GM23248 (cell line): ENCODE results near the gene PA2G4.

Experiments used
- EZH2 ChIP-seq: fragments of 200-600 bp; sonication (generic); IDR thresholded peaks from 2 replicates; pipeline ENCODE4 v1.6.1; 2018; ENCODE audit warnings: antibody characterized with exemption, mild to moderate bottlenecking; ENCODE audit not compliant: insufficient read depth, poor library complexity, severe bottlenecking
- EZH2phosphoT487 ChIP-seq: fragments of 200-600 bp; sonication (generic); IDR thresholded peaks from 2 replicates; pipeline ENCODE4 v1.6.1; 2018; ENCODE audit warnings: antibody characterized with exemption, moderate library complexity, mild to moderate bottlenecking, low read depth; ENCODE audit not compliant: insufficient read depth

GRCh38 chr12:56121204-56121870 lies 17.0 kb downstream of the PA2G4 start:
- TF ChIP-seq EZH2 (no peak), EZH2phosphoT487 (no peak)
